HL-60 (cell line): ENCODE results near the gene ZNF213.

ENCODE experiments used
- DNase-seq, 2 experiments: peaks; one replicate each; pipeline ENCODE4 v3.0.0-alpha.2; 2010 to 2020; ENCODE audit warnings: low read depth in 1 of 2, low spot score in 1 of 2
- H3K27ac ChIP-seq: fragments of 250-450 bp; sonication (Bioruptor Pico); replicated peaks from 2 replicates; pipeline ENCODE4 v1.5.1; 2020; ENCODE audit warnings: mild to moderate bottlenecking, moderate library complexity
- H3K27me3 ChIP-seq: fragments of 250-450 bp; sonication (Bioruptor Pico); 2 replicates; pipeline ENCODE4 v1.5.1; 2021; ENCODE audit warnings: mild to moderate bottlenecking, moderate library complexity; ENCODE audit not compliant: insufficient read depth, poor library complexity, severe bottlenecking
- H3K4me3 ChIP-seq: replicated peaks from 2 replicates; pipeline ENCODE4 v1.5.1; 2011; ENCODE audit warnings: mild to moderate bottlenecking, control low read depth, low read length; ENCODE audit not compliant: insufficient read depth
- CTCF ChIP-seq: IDR thresholded peaks from one replicate; pipeline ENCODE4 v1.5.1; 2011; ENCODE audit warnings: low read length, control low read depth, inconsistent platforms; ENCODE audit not compliant: insufficient read depth
- GABPA ChIP-seq: IDR thresholded peaks from 2 replicates; pipeline ENCODE4 v1.6.1; 2012; ENCODE audit warnings: low read depth
- POLR2AphosphoS5 ChIP-seq: IDR thresholded peaks from 2 replicates; pipeline ENCODE4 v1.6.1; 2012; ENCODE audit warnings: low read depth
- SPI1 ChIP-seq: IDR thresholded peaks from 2 replicates; pipeline ENCODE4 v1.6.1; 2012; ENCODE audit warnings: low read depth, mild to moderate bottlenecking, borderline replicate concordance
- TF ChIP-seq, protein P1 (sequence below): IDR thresholded peaks from 2 replicates; pipeline ENCODE4 v1.6.1; 2012; ENCODE audit warnings: low read depth; ENCODE audit not compliant: insufficient replicate concordance

ZNF213 gene

DNA sequence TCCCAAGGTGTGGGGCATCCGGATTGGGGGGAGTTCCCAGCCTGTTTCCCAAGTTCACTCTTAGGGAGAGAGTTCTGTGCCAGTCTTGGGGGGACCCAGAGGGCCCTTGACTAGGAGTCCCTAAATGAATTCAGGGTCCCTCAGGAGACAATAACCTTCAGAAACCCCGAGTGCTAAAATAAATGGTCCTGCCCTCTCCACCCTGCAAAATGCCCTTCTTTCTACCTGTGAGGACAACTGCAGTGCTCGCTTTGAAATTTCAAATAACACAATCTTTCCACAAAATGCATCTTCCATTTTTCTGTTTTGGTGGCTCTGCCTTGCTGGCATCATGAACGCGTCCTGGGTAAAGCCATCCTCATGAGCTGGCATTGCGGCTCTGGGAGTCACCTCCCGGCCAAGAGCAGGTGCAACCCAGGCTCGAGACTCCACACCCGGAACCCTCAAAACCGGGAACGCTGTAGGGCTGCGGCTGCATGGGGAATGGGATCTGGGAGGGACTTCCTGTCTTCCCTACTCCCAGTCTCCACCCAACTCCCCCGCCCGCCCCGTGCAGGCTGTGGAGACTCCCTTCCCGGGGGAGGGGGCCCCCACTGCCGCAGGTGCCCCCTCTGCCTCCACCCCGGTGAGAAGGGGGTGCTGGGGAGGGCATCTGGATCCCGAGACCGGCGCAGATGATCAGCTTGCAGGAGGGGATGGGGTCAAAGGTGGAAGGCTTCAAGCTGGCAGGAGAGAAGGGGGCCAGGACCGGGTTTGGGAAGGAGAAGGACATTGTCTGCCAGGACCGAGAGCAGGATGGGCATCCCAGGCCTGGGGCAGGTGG, 22.6 kb upstream of the ZNF213 start, which contains the start of gene ZNF205:
TSS of gene ZNF205 (plus strand) at position 529 of the 823 bp plus-strand sequence. CDS start 845 bp downstream, outside the sequence.
- DNase-seq: no peak
- no peak within 1 kb of the TSS for H3K4me3 ChIP-seq
- TF ChIP-seq CTCF: no peak
- TF ChIP-seq GABPA: no peak
- no peak for TF ChIP-seq SPI1
- no peak for TF ChIP-seq POLR2AphosphoS5
- TF ChIP-seq, protein P1, sequence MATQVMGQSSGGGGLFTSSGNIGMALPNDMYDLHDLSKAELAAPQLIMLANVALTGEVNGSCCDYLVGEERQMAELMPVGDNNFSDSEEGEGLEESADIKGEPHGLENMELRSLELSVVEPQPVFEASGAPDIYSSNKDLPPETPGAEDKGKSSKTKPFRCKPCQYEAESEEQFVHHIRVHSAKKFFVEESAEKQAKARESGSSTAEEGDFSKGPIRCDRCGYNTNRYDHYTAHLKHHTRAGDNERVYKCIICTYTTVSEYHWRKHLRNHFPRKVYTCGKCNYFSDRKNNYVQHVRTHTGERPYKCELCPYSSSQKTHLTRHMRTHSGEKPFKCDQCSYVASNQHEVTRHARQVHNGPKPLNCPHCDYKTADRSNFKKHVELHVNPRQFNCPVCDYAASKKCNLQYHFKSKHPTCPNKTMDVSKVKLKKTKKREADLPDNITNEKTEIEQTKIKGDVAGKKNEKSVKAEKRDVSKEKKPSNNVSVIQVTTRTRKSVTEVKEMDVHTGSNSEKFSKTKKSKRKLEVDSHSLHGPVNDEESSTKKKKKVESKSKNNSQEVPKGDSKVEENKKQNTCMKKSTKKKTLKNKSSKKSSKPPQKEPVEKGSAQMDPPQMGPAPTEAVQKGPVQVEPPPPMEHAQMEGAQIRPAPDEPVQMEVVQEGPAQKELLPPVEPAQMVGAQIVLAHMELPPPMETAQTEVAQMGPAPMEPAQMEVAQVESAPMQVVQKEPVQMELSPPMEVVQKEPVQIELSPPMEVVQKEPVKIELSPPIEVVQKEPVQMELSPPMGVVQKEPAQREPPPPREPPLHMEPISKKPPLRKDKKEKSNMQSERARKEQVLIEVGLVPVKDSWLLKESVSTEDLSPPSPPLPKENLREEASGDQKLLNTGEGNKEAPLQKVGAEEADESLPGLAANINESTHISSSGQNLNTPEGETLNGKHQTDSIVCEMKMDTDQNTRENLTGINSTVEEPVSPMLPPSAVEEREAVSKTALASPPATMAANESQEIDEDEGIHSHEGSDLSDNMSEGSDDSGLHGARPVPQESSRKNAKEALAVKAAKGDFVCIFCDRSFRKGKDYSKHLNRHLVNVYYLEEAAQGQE: no peak
- H3K27me3 ChIP-seq: peaks cover 5% of the 10 kb centered on the region
- no peak within 1 kb of the TSS for H3K27ac ChIP-seq

DNA sequence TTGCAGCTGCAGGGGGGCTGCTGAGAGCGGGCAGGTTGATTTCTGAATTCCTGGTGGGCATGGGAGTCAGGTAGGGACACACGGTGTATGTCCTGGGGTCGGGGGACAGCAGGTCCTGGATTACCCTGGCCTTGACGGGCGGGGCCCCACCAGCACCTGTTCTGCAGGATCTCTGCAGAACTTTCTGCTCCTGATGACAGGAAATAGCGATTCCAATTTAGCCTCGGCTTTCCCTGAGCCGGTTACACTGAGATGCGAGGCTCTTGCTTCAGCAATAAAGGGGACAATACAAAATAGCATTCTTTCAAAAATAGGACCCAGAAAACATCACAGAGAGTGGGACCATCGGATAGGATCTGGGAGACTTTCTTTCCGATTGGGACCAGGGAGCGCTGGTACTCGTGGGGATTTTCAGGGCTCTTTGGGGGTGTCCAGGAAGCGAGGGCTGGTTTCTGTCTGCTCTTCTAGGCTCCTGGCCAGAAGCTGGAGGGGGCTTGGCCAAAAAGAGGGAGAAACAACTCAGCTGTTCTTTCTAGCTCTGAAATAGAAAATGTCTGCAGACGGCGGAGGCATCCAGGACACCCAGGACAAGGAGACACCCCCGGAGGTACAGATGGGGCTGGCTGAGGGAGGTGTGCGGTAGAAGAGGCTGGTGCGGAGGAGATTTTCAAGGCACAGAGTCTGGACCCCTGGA, 21.8 kb upstream of the ZNF213 start:
- Histone ChIP-seq H3K4me3 (no peak overlapping the region), H3K27me3 (peaks cover 5% of the 10 kb centered on the region), H3K27ac (no peak overlapping the region)
- no peak for DNase-seq
- TF ChIP-seq GABPA (no peak), CTCF (no peak)

GRCh38 chr16:3113765-3114479, 20.9 kb upstream of the ZNF213 start:
- Histone ChIP-seq H3K27me3 (peaks cover 5% of the 10 kb centered on the region), H3K4me3 (no peak overlapping the region), H3K27ac (no peak overlapping the region)
- no peak for DNase-seq
- TF ChIP-seq SPI1: no peak
- TF ChIP-seq, protein P1: no peak
- TF ChIP-seq GABPA: no peak
- TF ChIP-seq POLR2AphosphoS5: no peak
- no peak for TF ChIP-seq CTCF
